ENCODE results near the gene SH3RF3. TPM values are rescaled to one million over a fixed set of nuclear protein-coding genes. Genes with fewer than 3 reads are reported as not detected.

SH3RF3 gene
- total and polyA plus RNA-seq, 9 of the 15 experiments (the other 6 are each of a cell fraction or from before 2014, with no cell fraction given), result 0.02 TPM; not detected in 8

- TF ChIP-seq ZBTB5 (IDR thresholded peaks at IDR 0.05) (no peak), ZNF384 (IDR thresholded peaks at IDR 0.05; ENCODE audit: low read depth, low read length) (no peak), SREBF2 (CRISPR knock-in tag; IDR thresholded peaks at IDR 0.05) (no peak), ZNF740 (CRISPR knock-in tag; IDR thresholded peaks at IDR 0.05) (no peak), ZNF740 (tag; IDR thresholded peaks at IDR 0.05) (no peak), RFX1 (IDR thresholded peaks at IDR 0.05) (no peak), HES1 (IDR thresholded peaks at IDR 0.05; ENCODE audit: low read depth) (no peak), DMBX1 (CRISPR knock-in tag; IDR thresholded peaks at IDR 0.05; ENCODE audit: borderline replicate concordance) (no peak), CREB5 (CRISPR knock-in tag; IDR thresholded peaks at IDR 0.05) (no peak), FOS (IDR thresholded peaks at IDR 0.05; ENCODE audit: extremely low read depth, insufficient read length) (no peak), MAFG (tag; conservative IDR thresholded peaks at IDR 0.05) (no peak), ZNF436 (CRISPR knock-in tag; IDR thresholded peaks at IDR 0.05) (no peak), ZNF561 (CRISPR knock-in tag; conservative IDR thresholded peaks at IDR 0.05) (no peak), MTA2 (IDR thresholded peaks at IDR 0.05; ENCODE audit: low read depth) (no peak), FUS (optimal IDR thresholded peaks at IDR 0.05; ENCODE audit: low read depth, low read length) (no peak)
These were observed 42.7 kb downstream of the SH3RF3 start (continued) for GRCh38 chr2:109171444-109172334.
